GM21526 (cell line): Measurements from ENCODE around the gene STUM.
"Not testable (repeated sequence)": the region's sequence is repeated elsewhere in the genome, so short reads cannot be mapped to it uniquely, and the experiment has no call there.

Source experiments
- ATAC-seq: cut with Tn5 transposase; IDR thresholded peaks from one replicate; pipeline ENCODE4 v1.9.1; 2021; ENCODE audit warnings: moderate library complexity; ENCODE audit not compliant: unreplicated experiment, low FRiP score

STUM gene

DNA sequence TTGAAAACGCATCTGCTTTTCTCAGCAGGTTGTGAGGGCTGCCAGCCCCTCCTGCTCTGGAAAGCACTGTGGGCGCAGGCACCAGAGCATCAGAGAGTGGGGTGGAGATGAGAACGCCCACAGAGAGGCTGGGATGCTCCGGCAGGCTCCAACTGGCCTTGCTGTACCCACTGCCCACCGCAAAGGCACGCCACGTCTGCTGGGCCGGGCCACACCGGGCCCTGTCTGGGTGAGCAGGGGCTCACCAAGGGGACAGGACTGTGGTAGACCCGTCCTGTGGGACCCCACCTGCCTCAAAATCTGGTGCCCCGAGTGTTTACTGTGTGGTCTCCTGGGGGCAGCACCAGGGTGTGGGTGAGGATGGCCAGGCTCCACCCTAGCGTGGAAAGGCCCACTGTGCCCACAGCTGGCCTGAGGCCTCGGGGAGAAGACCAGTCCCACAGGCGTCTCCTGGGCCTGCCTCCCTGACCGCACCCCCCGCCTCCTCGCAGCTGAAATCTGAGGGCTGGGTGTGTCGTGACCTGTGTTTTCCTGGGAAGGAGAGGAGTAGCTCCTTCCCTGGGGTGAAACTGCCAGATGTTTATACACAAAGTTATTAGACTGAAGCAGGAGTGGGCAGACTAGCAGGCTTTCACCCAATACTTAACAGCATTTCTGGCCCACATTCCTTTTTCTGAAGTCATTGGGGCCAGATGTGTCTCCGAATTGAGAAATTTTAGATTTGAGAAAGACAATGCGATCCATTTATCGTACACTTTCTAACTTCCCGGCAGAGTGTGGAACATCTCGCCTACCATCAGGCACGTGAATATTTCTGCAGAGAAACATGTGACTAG is 53.8 kb downstream of the STUM start:
- ATAC-seq = no peak

- ATAC-seq = no peak
Observed at GRCh38 chr1:226603022-226603857, 54.7 kb downstream of the STUM start.

GRCh38 chr1:226603858-226604559 is 55.4 kb downstream of the STUM start:
- ATAC-seq = no peak

- no peak for ATAC-seq
Observed at GRCh38 chr1:226604560-226605317, 56.2 kb downstream of the STUM start.

DNA sequence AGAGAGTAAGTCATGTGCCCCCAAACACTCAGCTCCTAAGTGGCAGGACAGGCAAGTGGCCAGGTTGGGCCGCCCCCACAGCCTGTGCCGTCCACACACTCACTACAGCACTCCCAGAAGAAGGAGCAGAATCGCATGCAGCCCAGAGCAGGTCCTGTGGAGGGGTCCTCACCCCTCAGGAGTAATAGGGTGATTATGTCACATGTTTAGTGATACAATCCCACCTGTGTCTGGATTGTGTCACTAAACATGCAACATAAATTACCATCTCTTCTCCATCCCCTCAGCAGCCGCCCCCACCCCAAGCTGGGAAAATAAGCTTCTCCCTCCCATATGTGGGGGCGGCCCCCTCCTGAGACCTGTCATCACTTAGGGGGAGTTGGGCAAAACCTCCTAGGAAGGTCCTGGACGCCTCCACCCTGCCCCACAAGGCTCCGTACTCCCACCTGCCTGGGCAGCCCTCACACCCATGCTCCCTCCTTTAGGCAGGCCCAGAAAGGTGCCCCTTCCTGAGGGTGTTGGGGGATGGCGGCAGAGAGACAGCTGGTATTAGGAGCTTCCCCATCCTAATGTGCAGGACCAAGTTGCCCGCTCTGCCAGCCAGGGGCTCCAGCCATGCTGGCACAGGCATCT is 56.9 kb downstream of the STUM start:
- no peak for ATAC-seq

- no peak for ATAC-seq
Observed at GRCh38 chr1:226606311-226607267, 58.0 kb downstream of the STUM start.

GRCh38 chr1:226607268-226607660 is 58.7 kb downstream of the STUM start:
- ATAC-seq = no peak

DNA sequence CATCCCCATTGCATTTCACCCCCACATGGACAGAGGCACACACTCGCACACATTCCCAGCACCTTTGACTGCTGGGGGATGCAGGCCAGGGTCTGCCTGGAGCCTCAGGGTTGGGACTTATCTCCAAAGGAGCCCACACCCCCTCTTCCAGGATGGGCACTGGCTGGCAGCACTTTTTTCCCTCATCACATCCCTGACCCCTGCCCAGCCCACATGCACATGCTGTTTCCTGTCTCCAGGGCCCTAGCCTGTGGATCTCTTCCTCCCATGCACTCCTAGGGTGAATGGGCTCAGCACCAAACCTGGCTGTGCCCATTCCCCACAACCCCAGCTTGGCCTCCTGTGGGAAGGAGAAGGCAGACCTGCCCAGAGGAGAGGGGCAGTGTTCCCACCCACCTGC is 59.3 kb downstream of the STUM start:
- no peak for ATAC-seq

DNA sequence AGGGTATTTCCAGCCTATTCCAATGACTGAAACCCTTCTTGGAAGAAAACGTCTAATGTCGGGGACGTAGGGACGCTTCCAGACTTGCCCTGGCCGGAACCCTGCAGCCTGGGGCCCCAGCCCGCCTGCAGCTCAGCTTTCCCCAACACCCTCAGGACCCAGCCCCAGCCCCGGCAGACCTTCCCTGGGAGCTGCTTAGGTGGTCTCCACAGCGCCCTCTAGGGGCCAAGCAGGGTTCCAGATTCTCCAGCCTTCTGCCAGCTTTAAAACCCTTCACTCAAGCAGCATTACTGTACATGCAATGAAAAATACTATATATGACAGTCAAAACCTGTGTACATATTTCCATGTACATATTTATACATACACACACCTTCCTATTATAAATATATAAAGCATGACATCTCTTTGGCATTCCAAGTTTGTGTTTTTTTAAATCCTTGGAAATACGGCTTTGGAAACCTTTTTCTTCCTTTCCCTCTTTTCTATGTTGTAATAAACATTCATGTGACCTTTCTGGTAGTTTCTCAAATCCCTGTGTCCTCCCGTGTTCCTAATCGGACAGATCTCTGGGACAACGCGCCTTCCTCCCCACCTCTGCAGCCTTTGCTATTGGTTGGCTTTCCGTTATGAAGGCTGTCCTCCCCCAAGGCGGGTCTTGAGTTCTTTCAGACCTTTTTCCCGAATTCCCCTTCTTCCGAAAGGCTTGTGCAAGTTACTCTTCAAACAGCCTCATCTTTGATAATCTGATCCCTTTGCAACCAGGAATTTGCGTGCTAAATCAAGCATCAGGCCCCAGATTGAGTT is 60.3 kb downstream of the STUM start:
- ATAC-seq = peak; percentile 82

- no peak for ATAC-seq
Observed at GRCh38 chr1:226609836-226610455, 61.4 kb downstream of the STUM start.

- no peak for ATAC-seq
Observed at GRCh38 chr1:226610671-226611070, 62.1 kb downstream of the STUM start.

GRCh38 chr1:226611301-226611700 is 62.7 kb downstream of the STUM start:
- ATAC-seq = no peak

DNA sequence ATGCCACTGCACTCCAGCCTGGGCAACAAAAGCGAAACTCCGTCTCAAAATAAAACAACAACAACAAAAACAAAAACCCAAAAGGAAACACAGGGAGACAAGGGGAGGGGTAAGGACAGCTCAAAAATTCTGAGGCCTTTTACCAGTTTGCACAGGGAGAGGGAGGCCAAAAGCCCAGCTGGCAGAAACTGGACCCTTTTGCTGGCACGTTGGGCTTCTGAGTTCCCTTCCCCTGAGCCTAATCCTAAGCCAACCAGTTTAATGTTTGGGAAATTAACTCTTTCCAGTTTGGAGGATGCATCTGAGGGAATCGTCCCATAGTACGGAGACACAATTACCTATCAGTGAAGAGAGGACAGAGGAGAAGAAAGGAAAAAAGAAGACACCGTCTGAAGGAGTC is 63.4 kb downstream of the STUM start:
- not testable (repeated sequence) for ATAC-seq

- no peak for ATAC-seq
Observed at GRCh38 chr1:226615876-226616275, 67.3 kb downstream of the STUM start.

GRCh38 chr1:226616636-226617035 is 68.1 kb downstream of the STUM start:
- ATAC-seq = no peak

- ATAC-seq = no peak
Observed at GRCh38 chr1:226617109-226617508, 68.5 kb downstream of the STUM start.

DNA sequence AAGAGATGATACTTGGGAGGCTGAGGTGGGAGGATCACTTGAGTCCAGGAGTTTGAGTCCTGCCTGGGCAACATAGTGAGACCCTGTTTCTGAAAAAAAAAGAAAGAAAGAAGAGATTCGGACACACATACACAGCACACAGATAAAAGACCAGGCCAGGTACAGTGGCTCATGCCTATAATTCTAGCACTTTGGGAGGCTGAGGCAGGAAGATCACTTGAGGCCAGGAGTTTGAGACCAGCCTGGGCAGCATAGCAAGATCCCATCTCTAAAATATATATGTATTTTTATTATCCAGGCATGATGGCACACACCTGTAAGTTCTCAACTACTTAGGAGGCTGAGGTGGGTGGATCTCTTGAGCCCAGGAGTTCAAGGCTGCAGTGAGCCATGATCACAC is 69.2 kb downstream of the STUM start:
- not testable (repeated sequence) for ATAC-seq

GRCh38 chr1:226618380-226618779 is 69.8 kb downstream of the STUM start:
- no peak for ATAC-seq
